Measurements from ENCODE around the gene METTL9. TPM values are rescaled to one million over a fixed set of nuclear protein-coding genes. Genes with fewer than 3 reads are reported as not detected.
"Not testable (repeated sequence)": the region's sequence is repeated elsewhere in the genome, so short reads cannot be mapped to it uniquely, and the experiment has no call there.

The METTL9 gene
- total RNA-seq, 1 donor from 2014 or later, result 91.9 TPM

- Mint-ChIP-seq H3K4me3 (ENCODE audit: unreplicated experiment) (no peak overlapping the region), H3K4me1 (ENCODE audit: unreplicated experiment) (no peaks in the 10 kb centered on the region), H3K27me3 (ENCODE audit: unreplicated experiment) (peaks cover 8% of the 10 kb centered on the region), H3K9me3 (ENCODE audit: unreplicated experiment) (no peaks in the 10 kb centered on the region), H3K36me3 (ENCODE audit: unreplicated experiment) (no peaks in the 10 kb centered on the region), H3K27ac (ENCODE audit: unreplicated experiment) (no peak overlapping the region)
- peak; percentile 32 for TF ChIP-seq CTCF (IDR thresholded peaks at IDR 0.05)
- no peak for DNase-seq (ENCODE audit: extremely low spot score, unreplicated experiment)
Observed at GRCh38 chr16:21684199-21684598, 84.8 kb downstream of the METTL9 start.

GRCh38 chr16:21685034-21685455 lies 85.7 kb downstream of the METTL9 start:
- H3K36me3 Mint-ChIP-seq (ENCODE audit: unreplicated experiment), result no peaks in the 10 kb centered on the region
- TF ChIP-seq CTCF (IDR thresholded peaks at IDR 0.05), result no peak
- no peak for DNase-seq (ENCODE audit: extremely low spot score, unreplicated experiment)

GRCh38 chr16:21689107-21689506 lies 89.7 kb downstream of the METTL9 start:
- TF ChIP-seq CTCF (IDR thresholded peaks at IDR 0.05), result no peak
- no peak overlapping the region for H3K4me3 Mint-ChIP-seq (ENCODE audit: unreplicated experiment)
- DNase-seq (ENCODE audit: extremely low spot score, unreplicated experiment), result no peak
- no peaks in the 10 kb centered on the region for H3K27me3 Mint-ChIP-seq (ENCODE audit: unreplicated experiment)
- no peaks in the 10 kb centered on the region for H3K9me3 Mint-ChIP-seq (ENCODE audit: unreplicated experiment)
- no peak overlapping the region for H3K27ac Mint-ChIP-seq (ENCODE audit: unreplicated experiment)
- no peaks in the 10 kb centered on the region for H3K4me1 Mint-ChIP-seq (ENCODE audit: unreplicated experiment)
- H3K36me3 Mint-ChIP-seq (ENCODE audit: unreplicated experiment), result no peaks in the 10 kb centered on the region

More at GRCh38 chr16:21685034-21685455, 85.7 kb downstream of the METTL9 start:
- Mint-ChIP-seq H3K27ac (ENCODE audit: unreplicated experiment) (no peak overlapping the region), H3K9me3 (ENCODE audit: unreplicated experiment) (no peaks in the 10 kb centered on the region), H3K27me3 (ENCODE audit: unreplicated experiment) (peaks cover 8% of the 10 kb centered on the region), H3K4me1 (ENCODE audit: unreplicated experiment) (no peaks in the 10 kb centered on the region), H3K4me3 (ENCODE audit: unreplicated experiment) (no peak overlapping the region)

GRCh38 chr16:21690967-21691366 lies 91.6 kb downstream of the METTL9 start:
- H3K36me3 Mint-ChIP-seq (ENCODE audit: unreplicated experiment); H3K9me3 Mint-ChIP-seq (ENCODE audit: unreplicated experiment); H3K27me3 Mint-ChIP-seq (ENCODE audit: unreplicated experiment); H3K4me3 Mint-ChIP-seq (ENCODE audit: unreplicated experiment); H3K27ac Mint-ChIP-seq (ENCODE audit: unreplicated experiment); DNase-seq (ENCODE audit: extremely low spot score, unreplicated experiment); H3K4me1 Mint-ChIP-seq (ENCODE audit: unreplicated experiment): not testable (repeated sequence)

DNA sequence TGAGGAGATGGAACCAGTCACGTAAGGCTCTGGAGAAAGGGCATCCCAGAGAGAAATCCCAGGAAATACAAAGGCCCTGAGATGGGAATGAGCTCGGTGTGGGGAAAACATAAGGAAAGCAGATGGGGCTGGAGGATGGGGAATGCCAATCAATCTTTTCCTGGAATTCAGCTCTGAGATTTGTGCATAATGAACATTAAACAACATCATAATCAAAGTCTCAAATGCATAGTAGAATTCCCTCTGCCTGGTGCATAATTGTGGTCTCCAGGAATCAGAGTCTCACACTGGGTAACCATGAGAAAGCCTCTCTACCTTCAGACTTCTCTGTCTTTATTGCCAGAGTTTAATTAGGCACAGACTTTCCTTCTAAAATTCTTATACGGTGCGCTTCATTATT lies 95.2 kb downstream of the METTL9 start:
- Mint-ChIP-seq H3K27me3 (ENCODE audit: unreplicated experiment) (no peaks in the 10 kb centered on the region), H3K27ac (ENCODE audit: unreplicated experiment) (no peak overlapping the region), H3K4me1 (ENCODE audit: unreplicated experiment) (no peaks in the 10 kb centered on the region), H3K36me3 (ENCODE audit: unreplicated experiment) (no peaks in the 10 kb centered on the region), H3K9me3 (ENCODE audit: unreplicated experiment) (no peaks in the 10 kb centered on the region), H3K4me3 (ENCODE audit: unreplicated experiment) (no peak overlapping the region)
- no peak for DNase-seq (ENCODE audit: extremely low spot score, unreplicated experiment)
- TF ChIP-seq CTCF (IDR thresholded peaks at IDR 0.05), result no peak

GRCh38 chr16:21697032-21697431 lies 97.7 kb downstream of the METTL9 start:
- Mint-ChIP-seq H3K27me3 (ENCODE audit: unreplicated experiment) (no peaks in the 10 kb centered on the region), H3K4me3 (ENCODE audit: unreplicated experiment) (no peak overlapping the region), H3K36me3 (ENCODE audit: unreplicated experiment) (no peaks in the 10 kb centered on the region), H3K4me1 (ENCODE audit: unreplicated experiment) (no peaks in the 10 kb centered on the region), H3K9me3 (ENCODE audit: unreplicated experiment) (no peaks in the 10 kb centered on the region), H3K27ac (ENCODE audit: unreplicated experiment) (no peak overlapping the region)
- DNase-seq (ENCODE audit: extremely low spot score, unreplicated experiment), result no peak
- TF ChIP-seq CTCF (IDR thresholded peaks at IDR 0.05), result no peak

All from osteocyte (in vitro differentiated cells).